ENCODE data around the gene TSPAN31. TPM values are rescaled to one million over a fixed set of nuclear protein-coding genes. Genes with fewer than 3 reads are reported as not detected.

TSPAN31 gene
- total and polyA plus RNA-seq, 9 of the 15 experiments (the other 6 are each of a cell fraction or from before 2014, with no cell fraction given) = 11.3 to 26.4 (median 14.3) TPM

GRCh38 chr12:57767876-57768275 is 23.0 kb downstream of the TSPAN31 start (continued):
- no peak for TF ChIP-seq POLR2B (IDR thresholded peaks at IDR 0.05; ENCODE audit: low read depth, partially characterized antibody)

- Histone ChIP-seq H4K20me1 (replicated peaks; ENCODE audit: control insufficient read depth, insufficient read depth, low read length) (no peaks in the 10 kb centered on the region), H3K27ac (ENCODE audit: extremely low read depth, low read depth, low read length) (no peak overlapping the region), H3K4me1 (replicated peaks in 1 of 2; ENCODE audit: control insufficient read depth in 2 of 2, insufficient read depth in 2 of 2, low read length in 2 of 2) (peaks cover 23 to 51% of the 10 kb centered on the region in 2 experiments), H2AFZ (ENCODE audit: low read depth, low read length) (no peak overlapping the region), H3K27me3 (ENCODE audit: control insufficient read depth in 2 of 2, insufficient read depth in 2 of 2, low read length in 2 of 2) (no peaks in the 10 kb centered on the region), H3K4me2 (ENCODE audit: insufficient read depth, low read length) (no peak overlapping the region), H3K9me1 (ENCODE audit: control insufficient read depth, insufficient read depth, low read length) (no peaks in the 10 kb centered on the region), H3K36me3 (ENCODE audit: control insufficient read depth, insufficient read depth, low read length) (peaks cover 33% of the 10 kb centered on the region), H3K79me2 (ENCODE audit: control insufficient read depth, insufficient read depth, low read length) (peaks cover 27% of the 10 kb centered on the region), H3K4me3 (no peak overlapping the region), H3K9me3 (replicated peaks; ENCODE audit: control insufficient read depth, insufficient read depth, low read depth, low read length) (no peaks in the 10 kb centered on the region), H3K9ac (ENCODE audit: insufficient read depth in 1 of 2, low read depth in 2 of 2, low read length in 2 of 2) (peak overlapping the region in 1 of 2 experiments; percentile 66; a peak in 1 of 4 replicates)
- FAIRE-seq (no peak), ATAC-seq (no peak), DNase-seq (ENCODE audit: extremely low read depth in 1 of 4, low spot score in 3 of 4) (no peak)
- WGBS (ENCODE audit: insufficient coverage, low coverage, missing lambda C conversion rate) = 95% methylated on average over 11 of the region's 11 CpGs
- POLR2A ChIA-PET = interaction anchor here (0.6 kb wide), 1 partner anchor 171 kb away, joined by 3 read pairs; no protein-coding TSS in a partner anchor
- BruUV-seq (replicated peaks) = no TSS peak
- in situ Hi-C loops (cut with MboI) = no loop called here
- CTCF ChIA-PET (ENCODE audit: low intra/inter-chr PET ratio) = no interaction called here
- intact Hi-C loops (cut with micrococcal nuclease) = no loop called here
- TF ChIP-seq KDM5B (IDR thresholded peaks at IDR 0.05; ENCODE audit: insufficient replicate concordance, low read depth, low read length) (no peak), ARID1B (IDR thresholded peaks at IDR 0.05) (no peak), CBX3 (IDR thresholded peaks at IDR 0.05; ENCODE audit: borderline replicate concordance in 1 of 2, low read length in 2 of 2) (no peak), MEIS2 (IDR thresholded peaks at IDR 0.05; ENCODE audit: partially characterized antibody) (no peak), KLF13 (tag; IDR thresholded peaks at IDR 0.05; ENCODE audit: borderline replicate concordance, low read depth) (no peak), FOS (IDR thresholded peaks at IDR 0.05; ENCODE audit: extremely low read depth, insufficient read length) (no peak), SREBF1 (IDR thresholded peaks at IDR 0.05; ENCODE audit: borderline replicate concordance, low read depth, low read length) (no peak), ZNF324 (CRISPR knock-in tag; IDR thresholded peaks at IDR 0.05) (no peak), RNF219 (CRISPR knock-in tag; IDR thresholded peaks at IDR 0.05) (no peak), CBX8 (IDR thresholded peaks at IDR 0.05; ENCODE audit: borderline replicate concordance, extremely low read depth, low read depth, low read length, poor library complexity, severe bottlenecking) (no peak), SAFB2 (IDR thresholded peaks at IDR 0.05; ENCODE audit: borderline replicate concordance, low read depth, low read length, severe bottlenecking) (no peak), NR2F6 (CRISPR knock-in tag; IDR thresholded peaks at IDR 0.05) (no peak), NFATC3 (IDR thresholded peaks at IDR 0.05) (no peak)
- TF ChIP-seq, protein P1, sequence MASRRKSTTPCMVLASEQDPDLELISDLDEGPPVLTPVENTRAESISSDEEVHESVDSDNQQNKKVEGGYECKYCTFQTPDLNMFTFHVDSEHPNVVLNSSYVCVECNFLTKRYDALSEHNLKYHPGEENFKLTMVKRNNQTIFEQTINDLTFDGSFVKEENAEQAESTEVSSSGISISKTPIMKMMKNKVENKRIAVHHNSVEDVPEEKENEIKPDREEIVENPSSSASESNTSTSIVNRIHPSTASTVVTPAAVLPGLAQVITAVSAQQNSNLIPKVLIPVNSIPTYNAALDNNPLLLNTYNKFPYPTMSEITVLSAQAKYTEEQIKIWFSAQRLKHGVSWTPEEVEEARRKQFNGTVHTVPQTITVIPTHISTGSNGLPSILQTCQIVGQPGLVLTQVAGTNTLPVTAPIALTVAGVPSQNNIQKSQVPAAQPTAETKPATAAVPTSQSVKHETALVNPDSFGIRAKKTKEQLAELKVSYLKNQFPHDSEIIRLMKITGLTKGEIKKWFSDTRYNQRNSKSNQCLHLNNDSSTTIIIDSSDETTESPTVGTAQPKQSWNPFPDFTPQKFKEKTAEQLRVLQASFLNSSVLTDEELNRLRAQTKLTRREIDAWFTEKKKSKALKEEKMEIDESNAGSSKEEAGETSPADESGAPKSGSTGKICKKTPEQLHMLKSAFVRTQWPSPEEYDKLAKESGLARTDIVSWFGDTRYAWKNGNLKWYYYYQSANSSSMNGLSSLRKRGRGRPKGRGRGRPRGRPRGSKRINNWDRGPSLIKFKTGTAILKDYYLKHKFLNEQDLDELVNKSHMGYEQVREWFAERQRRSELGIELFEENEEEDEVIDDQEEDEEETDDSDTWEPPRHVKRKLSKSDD (conservative IDR thresholded peaks at IDR 0.05; ENCODE audit: low read length) = no peak
- TF ChIP-seq, protein P2, sequence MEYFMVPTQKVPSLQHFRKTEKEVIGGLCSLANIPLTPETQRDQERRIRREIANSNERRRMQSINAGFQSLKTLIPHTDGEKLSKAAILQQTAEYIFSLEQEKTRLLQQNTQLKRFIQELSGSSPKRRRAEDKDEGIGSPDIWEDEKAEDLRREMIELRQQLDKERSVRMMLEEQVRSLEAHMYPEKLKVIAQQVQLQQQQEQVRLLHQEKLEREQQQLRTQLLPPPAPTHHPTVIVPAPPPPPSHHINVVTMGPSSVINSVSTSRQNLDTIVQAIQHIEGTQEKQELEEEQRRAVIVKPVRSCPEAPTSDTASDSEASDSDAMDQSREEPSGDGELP (CRISPR knock-in tag; IDR thresholded peaks at IDR 0.05; ENCODE audit: borderline replicate concordance) = no peak
These were observed 24.8 kb downstream of the TSPAN31 start for GRCh38 chr12:57769594-57769993.

Measured in K562 (cell line).